Neural cell (in vitro differentiated cells): Measurements from ENCODE around the gene GMPPB. TPM values are rescaled to one million over a fixed set of nuclear protein-coding genes. Genes with fewer than 3 reads are reported as not detected.

ENCODE experiments used
- H2AFZ ChIP-seq: fragments of 200-600, 300-800 bp; sonication (generic), shearing (Covaris generic); 2 replicates; pipeline ENCODE4 v1.6.0; 2014; ENCODE audit warnings: low read depth, mild to moderate bottlenecking, antibody characterized with exemption, low read length, moderate library complexity
- H3F3A ChIP-seq: fragments of 200-600 bp; shearing (Covaris generic); 2 replicates; pipeline ENCODE4 v1.6.1; 2016; ENCODE audit warnings: mild to moderate bottlenecking, moderate library complexity, mixed read lengths, antibody characterized with exemption, low read length; ENCODE audit not compliant: insufficient read depth, poor library complexity, severe bottlenecking
- H3K27ac ChIP-seq: fragments of 200-600, 300-800 bp; sonication (generic), shearing (Covaris generic); 2 replicates; pipeline ENCODE4 v1.5.1; 2014; ENCODE audit warnings: mild to moderate bottlenecking, low read length, moderate library complexity
- H3K27me3 ChIP-seq: fragments of 300-800, 200-600 bp; sonication (generic), shearing (Covaris generic); 2 replicates; pipeline ENCODE4 v1.6.0; 2014; ENCODE audit warnings: mild to moderate bottlenecking, low read depth, low read length, moderate library complexity; ENCODE audit not compliant: insufficient read depth
- H3K36me3 ChIP-seq: fragments of 300-800, 200-600 bp; sonication (generic), shearing (Covaris generic); 2 replicates; pipeline ENCODE4 v1.5.1; 2014; ENCODE audit warnings: mild to moderate bottlenecking, antibody characterized with exemption, low read length, moderate library complexity; ENCODE audit not compliant: insufficient read depth
- H3K4me2 ChIP-seq: fragments of 300-800, 200-600 bp; sonication (generic), shearing (Covaris generic); 2 replicates; pipeline ENCODE4 v1.6.0; 2014; ENCODE audit warnings: mild to moderate bottlenecking, low read length
- H3K4me3 ChIP-seq: fragments of 300-800, 200-600 bp; sonication (generic), shearing (Covaris generic); 2 replicates; pipeline ENCODE4 v1.5.1; 2014; ENCODE audit warnings: mild to moderate bottlenecking, low read length, moderate library complexity
- H3K79me2 ChIP-seq: fragments of 200-600 bp; shearing (Covaris generic); replicated peaks from 2 replicates; pipeline ENCODE4 v1.6.0; 2014; ENCODE audit warnings: mild to moderate bottlenecking, low read length, moderate library complexity; ENCODE audit not compliant: insufficient read depth
- H3K9ac ChIP-seq: fragments of 300-800, 200-600 bp; sonication (generic), shearing (Covaris generic); 2 replicates; pipeline ENCODE4 v1.6.1; 2016; ENCODE audit warnings: mild to moderate bottlenecking, low read length, mixed read lengths
- H3K9me2 ChIP-seq: fragments of 200-600 bp; shearing (Covaris generic); 2 replicates; pipeline ENCODE4 v1.6.1; 2016; ENCODE audit warnings: mild to moderate bottlenecking, low read length, mixed read lengths; ENCODE audit not compliant: insufficient read depth
- H3K9me3 ChIP-seq: fragments of 200-600, 300-800 bp; sonication (generic), shearing (Covaris generic); 2 replicates; pipeline ENCODE4 v1.6.1; 2016; ENCODE audit warnings: mild to moderate bottlenecking, mixed run types, low read length, moderate library complexity, mixed read lengths
- H4K20me1 ChIP-seq: fragments of 200-600 bp; shearing (Covaris generic); 2 replicates; pipeline ENCODE4 v1.6.1; 2016; ENCODE audit warnings: mild to moderate bottlenecking, mixed run types; ENCODE audit not compliant: insufficient read depth
- CTCF ChIP-seq: fragments of 450-650 bp; IDR thresholded peaks from 2 replicates; pipeline ENCODE4 v1.5.1; 2014; ENCODE audit warnings: antibody characterized with exemption, mild to moderate bottlenecking, moderate library complexity; ENCODE audit not compliant: poor library complexity, severe bottlenecking
- EP300 ChIP-seq: fragments of 450-650 bp; conservative IDR thresholded peaks from 2 replicates; pipeline ENCODE4 v1.6.1; 2014; ENCODE audit warnings: antibody characterized with exemption, mild to moderate bottlenecking, moderate library complexity; ENCODE audit not compliant: poor library complexity, severe bottlenecking
- EZH2 ChIP-seq: fragments of 200-600, 300-800 bp; shearing (Covaris generic), sonication (generic); IDR thresholded peaks from 2 replicates; pipeline ENCODE4 v1.6.1; 2014; ENCODE audit warnings: antibody characterized with exemption, low read length, borderline replicate concordance, mild to moderate bottlenecking; ENCODE audit not compliant: insufficient read depth, poor library complexity, severe bottlenecking
- MXI1 ChIP-seq: fragments of 450-650 bp; conservative IDR thresholded peaks from 2 replicates; pipeline ENCODE4 v1.6.1; 2014; ENCODE audit warnings: antibody characterized with exemption, mild to moderate bottlenecking; ENCODE audit not compliant: poor library complexity, severe bottlenecking
- POLR2AphosphoS5 ChIP-seq: IDR thresholded peaks from 2 replicates; pipeline ENCODE4 v1.6.1; 2012
- RAD21 ChIP-seq: fragments of 450-650 bp; conservative IDR thresholded peaks from 2 replicates; pipeline ENCODE4 v1.6.1; 2014; ENCODE audit warnings: antibody characterized with exemption, mild to moderate bottlenecking, moderate library complexity
- REST ChIP-seq: IDR thresholded peaks from 2 replicates; pipeline ENCODE4 v1.6.1; 2012; ENCODE audit warnings: borderline replicate concordance
- SMC3 ChIP-seq: fragments of 450-650 bp; conservative IDR thresholded peaks from 2 replicates; pipeline ENCODE4 v1.6.1; 2014; ENCODE audit warnings: antibody characterized with exemption, mild to moderate bottlenecking, moderate library complexity; ENCODE audit not compliant: poor library complexity
- TAF1 ChIP-seq: IDR thresholded peaks from 2 replicates; pipeline ENCODE4 v1.6.1; 2012; ENCODE audit warnings: low read depth
- polyA plus RNA-seq: library from polyadenylated mRNA; depleted of rRNA; stranded (reverse); fragments of >200 nt; gene quantifications from 2 replicates; pipeline ENCODE4 v1.2.3, GENCODE V29; 2014

The GMPPB gene
- polyA plus RNA-seq, 1 donor from 2014 or later = 20.8 TPM

- H2AFZ ChIP-seq = no peak overlapping the region
- H3K4me3 ChIP-seq = no peak overlapping the region
- no peak for TF ChIP-seq POLR2AphosphoS5
- TF ChIP-seq MXI1 = no peak
- TF ChIP-seq RAD21 = no peak
- no peak overlapping the region for H3K9ac ChIP-seq
- H3K36me3 ChIP-seq = peaks cover 3% of the 10 kb centered on the region
- H3K9me2 ChIP-seq = no peaks in the 10 kb centered on the region
- no peak overlapping the region for H3K27ac ChIP-seq
- no peaks in the 10 kb centered on the region for H3K9me3 ChIP-seq
- H3F3A ChIP-seq = no peaks in the 10 kb centered on the region
- H4K20me1 ChIP-seq = no peaks in the 10 kb centered on the region
- H3K27me3 ChIP-seq = no peaks in the 10 kb centered on the region
- H3K79me2 ChIP-seq = no peaks in the 10 kb centered on the region
- H3K4me2 ChIP-seq = no peak overlapping the region
Measured at GRCh38 chr3:49711489-49711888, 12.3 kb downstream of the GMPPB start.

- H3K27ac ChIP-seq = no peak overlapping the region
- no peak overlapping the region for H2AFZ ChIP-seq
- H3K9ac ChIP-seq = no peak overlapping the region
- H3K4me3 ChIP-seq = no peak overlapping the region
- no peaks in the 10 kb centered on the region for H3K36me3 ChIP-seq
- no peaks in the 10 kb centered on the region for H4K20me1 ChIP-seq
- no peaks in the 10 kb centered on the region for H3K79me2 ChIP-seq
- no peak for TF ChIP-seq CTCF
- TF ChIP-seq TAF1 = no peak
- TF ChIP-seq EZH2 = no peak
- TF ChIP-seq POLR2AphosphoS5 = no peak
- no peak for TF ChIP-seq SMC3
- no peak for TF ChIP-seq REST
- TF ChIP-seq EP300 = no peak
- no peak for TF ChIP-seq RAD21
- TF ChIP-seq MXI1 = no peak
- no peaks in the 10 kb centered on the region for H3K9me3 ChIP-seq
- no peaks in the 10 kb centered on the region for H3K27me3 ChIP-seq
- no peak overlapping the region for H3K4me2 ChIP-seq
- no peaks in the 10 kb centered on the region for H3K9me2 ChIP-seq
- H3F3A ChIP-seq = no peaks in the 10 kb centered on the region
Measured at GRCh38 chr3:49709852-49710251, 13.9 kb downstream of the GMPPB start.

- H3K79me2 ChIP-seq = no peaks in the 10 kb centered on the region
- no peak overlapping the region for H3K27ac ChIP-seq
- H3K9me3 ChIP-seq = no peaks in the 10 kb centered on the region
- no peaks in the 10 kb centered on the region for H3K27me3 ChIP-seq
- no peaks in the 10 kb centered on the region for H3F3A ChIP-seq
- no peak overlapping the region for H3K4me3 ChIP-seq
- H3K9ac ChIP-seq = no peak overlapping the region
- no peaks in the 10 kb centered on the region for H4K20me1 ChIP-seq
- H3K4me2 ChIP-seq = no peak overlapping the region
- no peaks in the 10 kb centered on the region for H3K9me2 ChIP-seq
- no peak overlapping the region for H2AFZ ChIP-seq
- no peaks in the 10 kb centered on the region for H3K36me3 ChIP-seq
- TF ChIP-seq TAF1 (no peak), MXI1 (no peak), POLR2AphosphoS5 (no peak), EP300 (no peak), EZH2 (no peak), CTCF (no peak), SMC3 (no peak), RAD21 (no peak), REST (no peak)
Measured at GRCh38 chr3:49707113-49707480, 16.7 kb downstream of the GMPPB start.
